Measurements from ENCODE around the gene WFDC10A. TPM values are rescaled to one million over a fixed set of nuclear protein-coding genes. Genes with fewer than 3 reads are reported as not detected.

Gene WFDC10A
- total RNA-seq, 1 donor from 2014 or later = not detected

DNA sequence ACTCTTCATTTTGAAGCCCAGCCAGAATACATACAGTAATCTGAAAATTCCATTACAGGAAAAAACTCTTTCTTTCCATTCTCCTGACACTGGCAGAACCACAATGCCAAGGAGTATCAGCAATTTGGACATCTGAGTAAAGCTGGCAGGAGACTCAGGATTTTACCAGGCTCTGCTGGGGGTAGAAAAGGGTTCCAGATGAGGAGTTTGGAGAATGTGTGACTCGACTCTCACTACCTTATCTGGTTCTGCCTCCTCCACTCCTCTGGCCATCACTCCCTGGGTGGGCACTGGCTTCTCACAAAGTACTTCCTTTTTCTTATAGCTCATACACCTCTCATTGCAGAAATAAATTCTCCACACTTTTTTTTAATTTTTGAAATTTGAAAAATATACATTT is 39.8 kb upstream of the WFDC10A start:
- Histone ChIP-seq H3K36me3 (no peaks in the 10 kb centered on the region), H3K4me3 (no peak overlapping the region), H3K4me1 (no peaks in the 10 kb centered on the region), H3K27ac (no peak overlapping the region), H3K27me3 (ENCODE audit: low read depth) (no peaks in the 10 kb centered on the region), H3K9me3 (no peaks in the 10 kb centered on the region)
- TF ChIP-seq, protein P1, sequence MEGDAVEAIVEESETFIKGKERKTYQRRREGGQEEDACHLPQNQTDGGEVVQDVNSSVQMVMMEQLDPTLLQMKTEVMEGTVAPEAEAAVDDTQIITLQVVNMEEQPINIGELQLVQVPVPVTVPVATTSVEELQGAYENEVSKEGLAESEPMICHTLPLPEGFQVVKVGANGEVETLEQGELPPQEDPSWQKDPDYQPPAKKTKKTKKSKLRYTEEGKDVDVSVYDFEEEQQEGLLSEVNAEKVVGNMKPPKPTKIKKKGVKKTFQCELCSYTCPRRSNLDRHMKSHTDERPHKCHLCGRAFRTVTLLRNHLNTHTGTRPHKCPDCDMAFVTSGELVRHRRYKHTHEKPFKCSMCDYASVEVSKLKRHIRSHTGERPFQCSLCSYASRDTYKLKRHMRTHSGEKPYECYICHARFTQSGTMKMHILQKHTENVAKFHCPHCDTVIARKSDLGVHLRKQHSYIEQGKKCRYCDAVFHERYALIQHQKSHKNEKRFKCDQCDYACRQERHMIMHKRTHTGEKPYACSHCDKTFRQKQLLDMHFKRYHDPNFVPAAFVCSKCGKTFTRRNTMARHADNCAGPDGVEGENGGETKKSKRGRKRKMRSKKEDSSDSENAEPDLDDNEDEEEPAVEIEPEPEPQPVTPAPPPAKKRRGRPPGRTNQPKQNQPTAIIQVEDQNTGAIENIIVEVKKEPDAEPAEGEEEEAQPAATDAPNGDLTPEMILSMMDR (IDR thresholded peaks at IDR 0.05) = no peak
- no peak for ATAC-seq
- no peak for DNase-seq
- intact Hi-C loops (cut with DNase I) = no loop called here

DNA sequence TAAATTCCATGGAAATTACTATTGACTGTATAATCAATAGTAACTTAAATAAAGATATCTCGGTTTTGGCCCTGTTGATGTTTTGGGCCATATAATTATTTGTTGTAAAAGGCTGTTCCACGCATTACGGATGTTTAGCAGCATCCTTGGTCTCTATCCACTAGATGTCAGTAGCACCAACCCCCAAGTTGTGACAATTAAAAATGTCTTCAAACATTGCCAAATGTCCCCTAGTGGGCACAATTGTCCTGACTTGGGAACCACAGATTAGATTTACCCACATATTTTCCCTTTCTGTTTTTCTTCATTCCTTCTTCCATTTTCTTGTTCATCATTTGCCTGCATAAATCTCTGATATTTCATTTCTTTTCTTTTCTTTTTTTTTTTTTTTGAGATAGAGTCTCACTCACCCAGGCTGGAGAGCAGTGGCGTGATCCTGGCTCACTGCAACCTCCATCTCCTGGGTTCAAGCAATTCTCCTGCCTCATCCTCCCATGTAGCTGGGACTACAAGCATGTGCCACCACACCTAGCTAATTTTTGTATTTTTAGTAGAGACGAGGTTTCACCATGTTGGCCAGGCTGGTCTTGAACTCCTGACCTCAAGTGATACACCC is 36.9 kb upstream of the WFDC10A start:
- H3K36me3 ChIP-seq = no peaks in the 10 kb centered on the region
- TF ChIP-seq, protein P1 (IDR thresholded peaks at IDR 0.05) = peak; percentile 54
- H3K9me3 ChIP-seq = no peaks in the 10 kb centered on the region
- intact Hi-C loops (cut with DNase I) = no loop called here
- DNase-seq (no peak), ATAC-seq (no peak)
- H3K4me1 ChIP-seq = no peaks in the 10 kb centered on the region
- H3K27ac ChIP-seq = no peak overlapping the region
- no peak overlapping the region for H3K4me3 ChIP-seq
- no peaks in the 10 kb centered on the region for H3K27me3 ChIP-seq (ENCODE audit: low read depth)

DNA sequence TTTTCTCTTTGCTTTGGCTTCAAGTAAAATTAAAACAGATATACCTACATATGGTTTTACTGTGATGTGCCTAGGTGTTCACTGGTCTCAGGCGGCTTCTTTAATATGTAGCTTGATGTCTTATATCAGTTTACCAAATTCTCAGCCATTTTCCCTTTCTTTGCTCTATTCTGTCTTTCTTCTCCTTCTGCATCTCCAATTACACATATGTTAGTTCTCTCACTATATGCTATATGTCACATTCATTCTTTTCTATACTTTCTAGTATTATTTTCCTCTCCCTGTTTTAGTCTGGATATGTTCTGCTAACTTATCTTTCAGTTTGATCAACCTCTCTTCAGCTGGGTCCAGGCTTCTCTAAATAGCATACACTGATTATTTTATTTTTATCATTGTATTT is 36.0 kb upstream of the WFDC10A start:
- Histone ChIP-seq H3K27ac (no peak overlapping the region), H3K9me3 (no peaks in the 10 kb centered on the region), H3K27me3 (ENCODE audit: low read depth) (no peaks in the 10 kb centered on the region), H3K4me1 (no peaks in the 10 kb centered on the region), H3K36me3 (no peaks in the 10 kb centered on the region), H3K4me3 (no peak overlapping the region)
- intact Hi-C loops (cut with DNase I) = no loop called here
- ATAC-seq (no peak), DNase-seq (no peak)
- TF ChIP-seq, protein P1 (IDR thresholded peaks at IDR 0.05) = no peak

DNA sequence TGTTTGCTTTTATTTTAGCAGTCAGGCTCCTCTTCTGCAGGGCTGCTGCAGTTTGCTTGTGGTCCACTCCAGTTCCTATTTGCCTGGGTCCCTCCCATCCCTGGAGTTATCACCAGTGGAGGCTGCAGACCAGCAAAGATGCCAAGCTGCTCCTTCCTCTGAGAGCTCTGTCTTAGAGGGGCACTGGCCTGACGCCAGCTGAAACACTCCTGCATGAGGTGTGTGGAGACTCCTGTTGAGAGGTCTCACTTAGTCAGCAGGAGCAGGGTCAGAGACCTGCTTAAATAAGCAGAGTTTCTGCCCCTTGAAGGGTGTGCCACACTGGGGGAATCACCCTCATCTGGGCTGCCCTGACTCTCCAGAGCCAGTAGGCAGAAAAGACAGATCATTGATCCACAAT is 34.3 kb upstream of the WFDC10A start:
- Histone ChIP-seq H3K27me3 (ENCODE audit: low read depth) (no peaks in the 10 kb centered on the region), H3K4me1 (no peaks in the 10 kb centered on the region), H3K27ac (no peak overlapping the region), H3K36me3 (no peaks in the 10 kb centered on the region), H3K4me3 (no peak overlapping the region), H3K9me3 (no peaks in the 10 kb centered on the region)
- ATAC-seq (peak in 1 of 2 donors; percentile 27), DNase-seq (peak; percentile 50)
- TF ChIP-seq, protein P1 (IDR thresholded peaks at IDR 0.05) = no peak
- intact Hi-C loops (cut with DNase I) = no loop called here

DNA sequence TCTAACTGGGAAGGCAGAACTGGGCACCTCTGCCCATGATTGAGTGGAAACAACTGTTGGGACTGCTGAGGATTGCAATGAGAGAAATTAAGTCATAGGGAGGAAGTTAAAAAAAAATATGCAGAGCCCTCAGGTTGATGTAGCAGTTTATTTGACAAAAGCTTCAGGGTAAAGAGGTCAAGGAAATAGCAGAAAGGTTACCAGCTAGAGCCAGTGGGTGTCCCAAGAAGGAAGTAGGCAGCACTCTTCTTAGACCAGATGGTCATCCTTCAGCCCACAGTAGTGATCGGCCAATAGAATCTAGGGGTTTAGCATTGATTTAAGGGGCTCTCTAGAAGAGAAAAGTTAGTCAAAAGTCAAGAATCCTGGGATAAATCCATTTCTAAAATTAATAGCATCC is 21.7 kb upstream of the WFDC10A start:
- no peak for DNase-seq
- Histone ChIP-seq H3K4me3 (no peak overlapping the region), H3K4me1 (no peaks in the 10 kb centered on the region), H3K36me3 (no peaks in the 10 kb centered on the region), H3K27ac (no peak overlapping the region), H3K27me3 (ENCODE audit: low read depth) (no peaks in the 10 kb centered on the region), H3K9me3 (peaks cover 4% of the 10 kb centered on the region)
- intact Hi-C loops (cut with DNase I) = no loop called here
- TF ChIP-seq, protein P1 (IDR thresholded peaks at IDR 0.05) = no peak
- ATAC-seq = no peak

All from lower lobe of right lung (tissue), 2 donors.